ENCODE results near the gene PSPN.
"Not testable (repeated sequence)": the region's sequence is repeated elsewhere in the genome, so short reads cannot be mapped to it uniquely, and the experiment has no call there.

DNA sequence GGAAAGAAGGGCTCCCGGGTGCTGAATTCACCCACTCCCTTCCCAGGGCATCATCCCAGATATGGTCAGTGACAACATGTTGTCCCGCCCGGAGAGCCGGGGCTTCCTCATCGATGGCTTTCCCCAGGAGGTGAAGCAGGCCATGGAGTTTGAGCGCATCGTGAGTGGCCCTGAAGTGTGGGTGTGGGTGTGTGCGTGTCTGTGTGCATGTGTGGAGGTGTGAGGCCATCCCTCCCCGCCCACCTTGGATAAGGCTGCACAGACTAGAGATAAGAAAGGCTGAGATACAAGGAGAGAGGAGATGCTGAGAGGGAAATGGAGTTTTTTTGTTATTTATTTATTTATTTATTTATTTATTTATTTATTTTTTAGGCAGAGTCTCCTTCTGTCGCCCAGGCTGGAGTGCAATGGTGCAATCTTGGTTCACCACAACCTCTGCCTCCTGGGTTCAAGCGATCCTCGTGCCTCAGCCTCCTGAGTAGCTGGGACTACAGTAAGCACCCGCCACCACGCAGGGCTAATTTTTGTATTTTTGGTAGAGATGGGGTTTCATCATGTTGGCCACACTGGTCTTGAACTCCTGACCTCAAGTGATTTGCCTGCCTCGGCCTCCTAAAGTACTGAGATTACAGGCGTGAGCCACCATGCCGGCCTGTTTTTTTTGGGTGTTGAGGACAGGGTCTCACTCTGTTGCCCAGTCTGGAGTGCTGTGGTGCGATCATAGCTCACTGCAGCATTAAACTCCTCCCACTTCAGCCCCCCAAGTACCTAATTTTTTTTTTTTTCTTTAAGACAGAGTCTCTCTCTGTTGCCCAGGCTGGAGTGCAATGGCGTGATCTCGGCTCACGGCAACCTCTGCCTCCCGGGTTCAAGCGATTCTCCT lies 24.6 kb upstream of the PSPN start:
- not testable (repeated sequence) for TF ChIP-seq POLR2A, CTCF, POLR2AphosphoS5 (IDR thresholded peaks at IDR 0.05)

All from transverse colon (tissue), 4 donors.